Skeletal muscle cell (primary cell): Measurements from ENCODE around the gene SLC38A8.
A peak's percentile ranks its signal among the peaks of the same experiment; 100 is the strongest.

ENCODE experiments used
- DNase-seq: peaks from one replicate; pipeline ENCODE4 v3.0.0-alpha.2; 2010; ENCODE audit warnings: low read depth
- H3K4me3 ChIP-seq: 2 replicates; pipeline ENCODE4 v1.5.1; 2011; ENCODE audit warnings: low read depth, mild to moderate bottlenecking, control low read depth, low read length, moderate library complexity

SLC38A8 gene

GRCh38 chr16:84071121-84071520 lies 28.5 kb upstream of the SLC38A8 start:
- DNase-seq: no peak
- no peak overlapping the region for H3K4me3 ChIP-seq

GRCh38 chr16:84069540-84069939 lies 26.9 kb upstream of the SLC38A8 start:
- H3K4me3 ChIP-seq: no peak overlapping the region
- DNase-seq: no peak

GRCh38 chr16:84068783-84069462 lies 26.3 kb upstream of the SLC38A8 start:
- no peak for DNase-seq
- H3K4me3 ChIP-seq: no peak overlapping the region

GRCh38 chr16:84068041-84068440 lies 25.4 kb upstream of the SLC38A8 start:
- H3K4me3 ChIP-seq: no peak overlapping the region
- DNase-seq: no peak

DNA sequence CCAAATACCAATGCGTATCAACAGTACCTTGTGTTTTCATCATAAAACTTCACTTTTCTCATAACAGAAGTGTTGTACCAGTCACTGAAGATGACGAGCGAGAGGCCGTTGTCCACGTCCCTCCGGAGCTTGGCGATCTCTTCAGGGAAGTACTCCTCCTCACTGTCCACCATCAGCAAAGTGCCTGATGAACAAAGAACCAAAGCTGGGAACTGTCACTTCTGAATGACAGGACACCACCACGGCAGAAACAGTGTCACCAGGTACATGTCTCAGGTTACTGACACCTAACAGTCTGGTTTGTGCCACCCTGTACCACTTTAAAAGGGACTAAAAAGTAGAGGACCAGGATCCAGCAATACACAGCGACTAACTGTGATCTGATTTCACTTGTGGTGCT lies 25.0 kb upstream of the SLC38A8 start:
- no peak for DNase-seq
- H3K4me3 ChIP-seq: no peak overlapping the region

DNA sequence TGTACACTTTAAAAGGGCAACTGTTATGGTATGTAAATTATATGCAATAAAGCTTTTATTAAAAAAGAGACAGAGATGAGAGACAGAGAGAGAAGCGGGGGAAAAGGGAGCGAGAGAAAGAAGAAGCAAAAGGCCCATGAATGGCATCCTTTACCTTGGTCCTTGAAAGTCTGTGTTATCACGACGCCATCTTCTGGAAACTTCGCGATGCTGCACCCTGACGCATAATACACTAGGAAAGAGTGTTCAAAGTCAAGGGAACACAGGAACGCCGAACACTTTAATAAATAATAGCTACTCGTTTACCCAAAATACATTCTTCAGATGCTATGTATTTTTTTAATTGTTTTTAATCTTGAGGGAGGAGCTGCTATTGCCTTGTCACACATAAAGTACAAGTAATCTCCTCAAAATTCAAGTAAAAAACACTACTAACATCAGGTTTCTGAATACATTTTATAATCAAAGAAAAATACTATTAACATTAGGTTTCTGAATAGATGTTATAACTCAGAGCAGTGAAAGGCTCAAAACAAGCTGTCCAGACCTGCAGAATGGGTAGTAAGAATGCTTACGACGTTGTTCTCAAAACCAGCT lies 23.0 kb upstream of the SLC38A8 start:
- DNase-seq: no peak
- no peak overlapping the region for H3K4me3 ChIP-seq

- DNase-seq: no peak
- no peak overlapping the region for H3K4me3 ChIP-seq
Measured at GRCh38 chr16:84063980-84064379, 21.4 kb upstream of the SLC38A8 start.

DNA sequence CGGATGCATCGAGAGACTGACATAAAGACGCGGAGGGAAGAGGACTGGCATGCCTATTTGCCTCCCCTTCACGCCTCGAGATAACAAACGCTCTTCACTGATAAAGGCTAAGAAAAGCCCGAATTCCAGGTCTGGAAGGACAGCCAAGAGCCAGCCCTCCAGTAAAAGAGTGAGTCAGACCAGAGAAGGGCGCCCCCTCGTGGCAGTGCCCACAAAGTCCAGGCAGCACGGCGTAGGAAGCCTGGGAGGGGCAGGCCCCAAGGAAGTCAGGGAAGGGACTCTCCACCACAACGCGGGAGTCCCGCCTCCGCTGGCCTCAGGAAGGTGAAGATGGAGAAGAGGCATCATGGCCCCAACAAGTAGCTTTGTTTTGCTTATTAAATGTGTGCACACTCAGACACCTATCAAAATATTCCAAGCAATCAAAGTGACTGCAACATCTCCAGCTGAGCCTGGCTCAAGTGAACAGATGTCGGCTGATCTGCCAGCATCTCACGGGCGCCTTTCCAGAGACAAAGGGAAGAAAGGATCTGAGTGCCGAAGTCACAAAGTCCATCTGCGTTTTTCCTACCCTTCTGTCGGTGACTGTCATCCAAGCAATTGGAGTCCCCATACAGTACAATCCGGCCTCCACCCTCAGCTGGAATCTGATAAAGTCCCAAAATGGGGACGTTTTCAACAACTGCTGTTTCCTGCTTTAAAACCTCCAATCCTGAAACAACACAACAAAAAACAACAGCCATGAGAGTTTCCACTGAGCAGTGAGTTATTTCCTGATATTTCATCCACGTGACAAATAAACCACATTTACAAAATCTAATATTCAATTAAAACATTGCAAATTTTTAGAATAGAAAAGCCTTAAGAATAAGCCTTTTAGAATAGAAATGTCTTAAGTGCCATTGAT lies 20.4 kb upstream of the SLC38A8 start:
- no peak overlapping the region for H3K4me3 ChIP-seq
- peak; percentile 31 for DNase-seq

DNA sequence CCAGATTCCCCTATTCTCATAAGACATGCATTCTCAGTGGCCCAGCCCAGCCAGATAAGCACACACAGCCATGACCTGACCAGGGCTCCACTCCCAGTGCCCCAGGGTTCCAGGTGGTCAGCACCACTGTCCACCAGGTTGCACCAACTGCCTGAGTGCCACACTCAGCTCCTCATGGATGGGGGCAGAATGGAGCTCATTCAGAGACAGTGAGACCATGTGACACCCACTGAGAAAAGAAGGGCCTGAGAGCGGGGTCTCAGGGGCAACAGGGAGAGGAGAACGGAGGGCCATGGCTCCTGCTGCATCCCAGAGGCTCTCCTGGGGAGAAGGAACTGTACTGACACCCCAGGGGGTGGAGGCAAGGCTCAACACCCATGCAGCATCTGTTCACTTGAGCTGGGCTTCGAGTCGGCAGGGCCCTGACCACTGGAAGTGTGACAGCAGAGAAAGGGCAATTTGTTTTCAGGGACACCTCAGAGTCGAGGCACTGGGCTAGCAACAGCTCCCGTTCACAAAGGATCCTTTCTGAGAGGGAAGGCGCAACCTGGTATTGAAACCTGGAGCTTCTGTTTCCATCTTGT lies 18.7 kb upstream of the SLC38A8 start:
- H3K4me3 ChIP-seq: no peak overlapping the region
- DNase-seq: no peak

- no peak overlapping the region for H3K4me3 ChIP-seq
- no peak for DNase-seq
Measured at GRCh38 chr16:84059946-84060901, 17.6 kb upstream of the SLC38A8 start.

DNA sequence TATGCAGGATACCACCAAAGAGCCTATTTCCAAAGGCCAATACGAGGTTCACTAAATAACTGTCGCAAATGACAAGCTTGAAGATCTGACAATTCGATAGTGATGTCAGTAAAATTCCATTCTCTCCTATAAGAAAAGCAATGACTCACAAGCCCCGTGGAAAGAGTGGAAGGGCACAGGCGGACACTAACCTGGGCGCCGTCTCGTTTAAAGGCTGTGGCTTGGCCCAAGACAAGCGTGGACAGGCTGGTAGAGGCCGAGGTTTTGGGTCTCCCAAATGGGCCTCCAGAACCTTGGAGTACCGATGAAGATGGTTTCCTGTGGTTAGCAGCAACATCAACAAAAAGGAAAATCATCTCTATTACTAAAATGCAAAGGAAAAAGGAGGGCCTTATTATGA lies 16.5 kb upstream of the SLC38A8 start:
- DNase-seq: no peak
- no peak overlapping the region for H3K4me3 ChIP-seq

DNA sequence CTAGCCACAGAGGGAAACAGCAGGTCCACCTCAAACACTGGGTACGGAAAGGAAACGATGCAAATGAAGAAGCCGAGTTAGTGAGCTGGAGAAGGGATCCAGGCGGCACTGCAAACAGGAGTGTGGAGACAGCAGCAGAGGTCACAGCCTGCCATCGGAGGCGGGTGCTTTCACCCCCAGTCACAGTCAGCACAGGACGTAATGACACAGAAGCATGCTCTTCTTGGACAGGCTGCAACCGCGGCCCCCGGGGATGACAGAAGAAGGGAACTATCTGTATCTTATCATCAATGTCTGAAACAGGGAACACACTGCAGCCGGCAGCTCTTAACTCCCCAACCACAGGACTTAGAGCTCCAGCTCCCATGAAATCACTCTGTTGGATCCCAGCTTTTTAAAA lies 16.1 kb upstream of the SLC38A8 start:
- H3K4me3 ChIP-seq: no peak overlapping the region
- DNase-seq: no peak

DNA sequence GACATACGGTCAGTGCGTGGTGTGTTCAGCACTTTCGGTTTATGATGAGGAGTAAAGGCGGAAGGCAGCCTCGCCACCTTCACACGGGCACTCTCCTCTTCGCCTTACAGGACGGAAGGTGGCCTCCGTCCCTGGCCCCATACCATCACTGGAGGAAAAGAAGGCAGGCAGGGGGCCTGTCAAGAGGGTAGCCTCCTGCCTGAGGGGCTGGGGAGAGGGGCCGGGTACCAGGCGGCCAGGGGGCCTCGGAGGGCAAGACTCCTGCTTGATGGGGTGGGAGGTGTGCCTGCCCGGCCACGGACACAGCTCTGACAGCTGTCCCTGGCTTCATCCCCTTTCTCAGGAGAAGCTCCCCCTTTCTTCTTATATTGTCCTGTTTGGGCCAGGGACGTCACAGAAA lies 15.6 kb upstream of the SLC38A8 start:
- no peak overlapping the region for H3K4me3 ChIP-seq
- DNase-seq: no peak

GRCh38 chr16:84056933-84057332 lies 14.3 kb upstream of the SLC38A8 start:
- no peak overlapping the region for H3K4me3 ChIP-seq
- no peak for DNase-seq

GRCh38 chr16:84055801-84056634 lies 13.4 kb upstream of the SLC38A8 start:
- DNase-seq: no peak

GRCh38 chr16:84055366-84055765 lies 12.8 kb upstream of the SLC38A8 start:
- H3K4me3 ChIP-seq: no peak overlapping the region
- no peak for DNase-seq

More at GRCh38 chr16:84055801-84056634, 13.4 kb upstream of the SLC38A8 start:
- H3K4me3 ChIP-seq: no peak overlapping the region

GRCh38 chr16:84054916-84055315 lies 12.3 kb upstream of the SLC38A8 start:
- DNase-seq: no peak
- no peak overlapping the region for H3K4me3 ChIP-seq

DNA sequence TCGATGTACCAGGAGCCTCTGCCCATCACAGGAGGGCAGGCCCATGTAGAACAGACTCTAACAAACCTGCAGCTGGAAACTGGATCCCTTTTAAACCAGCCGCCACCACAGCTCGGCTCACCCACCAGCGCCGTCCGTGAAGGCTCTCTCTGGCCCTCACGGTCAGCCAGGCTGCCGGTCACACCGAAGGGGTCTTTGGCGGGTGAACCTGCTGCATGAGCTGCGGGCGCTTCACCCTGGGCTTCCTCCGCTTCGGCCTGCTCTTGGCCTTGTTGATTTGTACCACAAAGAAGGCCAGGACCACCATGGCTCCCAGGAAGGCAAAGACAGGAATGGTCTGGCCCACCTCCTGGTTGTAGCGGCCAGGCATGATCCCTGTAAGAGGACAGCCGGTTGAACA lies 11.7 kb upstream of the SLC38A8 start:
- no peak overlapping the region for H3K4me3 ChIP-seq
- DNase-seq: no peak
